SK-N-SH (cell line): ENCODE results near the gene IFNL1. TPM values are rescaled to one million over a fixed set of nuclear protein-coding genes. Genes with fewer than 3 reads are reported as not detected.

Experiments
- CTCF ChIA-PET: fragments of 300-600, 350-600 bp; formaldehyde crosslinking; extraction: SDS; loops from one replicate; lab custom pipeline; 2021; lab: Yijun Ruan, JAX
- POLR2A ChIA-PET: fragments of 350-600 bp; sonication (Branson Sonifier 250); formaldehyde crosslinking; extraction: SDS; loops from one replicate; lab custom pipeline; 2020; ENCODE audit warnings: antibody characterized with exemption, inconsistent platforms; lab: Yijun Ruan, JAX
- DNase-seq: peaks from one replicate; pipeline ENCODE4 v3.0.0; 2012
- H2AFZ ChIP-seq: fragments of 200-600 bp; sonication (generic); 2 replicates; pipeline ENCODE4 v1.8.1; 2016; ENCODE audit warnings: antibody characterized with exemption, mild to moderate bottlenecking, low read depth
- H3F3A ChIP-seq: fragments of 200-600 bp; sonication (generic); replicated peaks from 2 replicates; pipeline ENCODE3; 2016; ENCODE audit warnings: antibody characterized with exemption, mild to moderate bottlenecking; ENCODE audit not compliant: insufficient read depth
- H3K27ac ChIP-seq, 2 experiments: fragments of 200-500 bp in 1 of 2; fragments of 200-600 bp in 1 of 2; sonication (Bioruptor generic) in 1 of 2; sonication (generic), shearing (Covaris generic) in 1 of 2; 2 replicates each; pipeline versions ENCODE4 v1.5.1 to v1.6.1; 2014 to 2016; ENCODE audit warnings: low read depth in 2 of 2, inconsistent platforms in 1 of 2, low read length in 1 of 2, mild to moderate bottlenecking in 1 of 2, mixed read lengths in 1 of 2
- H3K27me3 ChIP-seq: fragments of 200-600 bp; sonication (generic), shearing (Covaris generic); 2 replicates; pipeline ENCODE4 v1.6.1; 2016; ENCODE audit warnings: mixed run types; ENCODE audit not compliant: insufficient read depth
- H3K36me3 ChIP-seq, 2 experiments: fragments of 200-500 bp in 1 of 2; fragments of 200-600 bp in 1 of 2; sonication (Bioruptor generic) in 1 of 2; sonication (generic) in 1 of 2; replicated peaks in 1 of 2; 2 replicates each; pipeline versions ENCODE3 to v1.5.1; 2014 to 2016; ENCODE audit warnings: low read length in 1 of 2, mild to moderate bottlenecking in 1 of 2; ENCODE audit not compliant: insufficient read depth in 2 of 2, control insufficient read depth in 1 of 2
- H3K4me1 ChIP-seq, 2 experiments: fragments of 200-500 bp in 1 of 2; fragments of 200-600 bp in 1 of 2; sonication (Bioruptor generic) in 1 of 2; sonication (generic), shearing (Covaris generic) in 1 of 2; 2 replicates each; pipeline versions ENCODE4 v1.5.1 to v1.6.1; 2014 to 2016; ENCODE audit warnings: low read depth in 1 of 2, low read length in 1 of 2, mixed run types in 1 of 2; ENCODE audit not compliant: insufficient read depth in 2 of 2, control insufficient read depth in 1 of 2
- H3K4me2 ChIP-seq: fragments of 200-600 bp; sonication (generic), shearing (Covaris generic); 2 replicates; pipeline ENCODE4 v1.6.1; 2017; ENCODE audit warnings: mixed run types
- H3K4me3 ChIP-seq, 2 experiments: fragments of 200-500 bp in 1 of 2; fragments of 200-600 bp in 1 of 2; sonication (Bioruptor generic) in 1 of 2; sonication (generic), shearing (Covaris generic) in 1 of 2; 2 replicates each; pipeline versions ENCODE4 v1.5.1 to v1.8.1; 2014 to 2016; ENCODE audit warnings: low read depth in 2 of 2, inconsistent platforms in 1 of 2, low read length in 1 of 2, mild to moderate bottlenecking in 1 of 2, mixed read lengths in 1 of 2, moderate library complexity in 1 of 2
- H3K79me2 ChIP-seq: fragments of 200-600 bp; sonication (generic); 2 replicates; pipeline ENCODE4 v1.8.1; 2017; ENCODE audit warnings: mild to moderate bottlenecking; ENCODE audit not compliant: insufficient read depth
- H3K9ac ChIP-seq: fragments of 200-600 bp; sonication (generic); 2 replicates; pipeline ENCODE4 v1.6.1; 2017; ENCODE audit warnings: mixed run types
- H3K9me2 ChIP-seq: fragments of 200-600 bp; sonication (generic); 2 replicates; pipeline ENCODE4 v1.6.1; 2017; ENCODE audit warnings: mixed run types
- H3K9me3 ChIP-seq: fragments of 200-600 bp; sonication (generic); 2 replicates; pipeline ENCODE4 v1.6.1; 2017; ENCODE audit warnings: mixed run types, mild to moderate bottlenecking, moderate library complexity
- H4K20me1 ChIP-seq: fragments of 200-600 bp; sonication (generic); 2 replicates; pipeline ENCODE4 v1.6.1; 2017; ENCODE audit warnings: mild to moderate bottlenecking, mixed run types; ENCODE audit not compliant: insufficient read depth
- CHD2 ChIP-seq: fragments of 150-350 bp; IDR thresholded peaks from 2 replicates; pipeline ENCODE4 v1.6.1; 2018; ENCODE audit warnings: low read length; ENCODE audit not compliant: partially characterized antibody
- ELF1 ChIP-seq: IDR thresholded peaks from 2 replicates; pipeline ENCODE4 v1.4.0; 2012
- EP300 ChIP-seq, 2 experiments: IDR thresholded peaks; 2 replicates each; pipeline versions ENCODE4 v1.4.0 to v1.6.1; 2012; ENCODE audit warnings: borderline replicate concordance in 1 of 2, low read depth in 1 of 2, low read length in 1 of 2
- FOSL2 ChIP-seq: IDR thresholded peaks from 2 replicates; pipeline ENCODE4 v1.4.0; 2012; ENCODE audit warnings: low read depth, mild to moderate bottlenecking, moderate library complexity, borderline replicate concordance
- FOXM1 ChIP-seq: IDR thresholded peaks from 2 replicates; pipeline ENCODE4 v1.4.0; 2012; ENCODE audit warnings: low read depth, mild to moderate bottlenecking
- GABPA ChIP-seq: IDR thresholded peaks from 2 replicates; pipeline ENCODE4 v1.4.0; 2012; ENCODE audit warnings: low read depth, mild to moderate bottlenecking
- GATA2 ChIP-seq: sonication (generic); formaldehyde crosslinking; IDR thresholded peaks from 2 replicates; pipeline ENCODE4 v1.5.0; 2020; ENCODE audit warnings: mild to moderate bottlenecking, missing genetic modification reagents
- MEF2A ChIP-seq: IDR thresholded peaks from 2 replicates; pipeline ENCODE4 v1.4.0; 2012; ENCODE audit warnings: low read depth, borderline replicate concordance
- MXI1 ChIP-seq: IDR thresholded peaks from 2 replicates; pipeline ENCODE4 v1.6.1; 2012; ENCODE audit warnings: mild to moderate bottlenecking, low read depth, low read length, improper control_type of control experiment
- NFIC ChIP-seq: IDR thresholded peaks from 2 replicates; pipeline ENCODE4 v1.4.0; 2012; ENCODE audit warnings: borderline replicate concordance
- RAD21 ChIP-seq: IDR thresholded peaks from 2 replicates; pipeline ENCODE4 v1.6.1; 2012; ENCODE audit warnings: mild to moderate bottlenecking, low read length
- RFX5 ChIP-seq: IDR thresholded peaks from 2 replicates; pipeline ENCODE4 v1.6.1; 2012; ENCODE audit warnings: mild to moderate bottlenecking, improper control_type of control experiment, low read length
- SIN3A ChIP-seq: IDR thresholded peaks from 2 replicates; pipeline ENCODE4 v1.6.1; 2012; ENCODE audit warnings: low read depth, mild to moderate bottlenecking, low read length, moderate library complexity, borderline replicate concordance
- SMC3 ChIP-seq: IDR thresholded peaks from 2 replicates; pipeline ENCODE4 v1.6.1; 2012; ENCODE audit warnings: low read depth, low read length, improper control_type of control experiment
- TAF1 ChIP-seq: IDR thresholded peaks from 2 replicates; pipeline ENCODE4 v1.6.1; 2012; ENCODE audit warnings: low read depth, mild to moderate bottlenecking, low read length, moderate library complexity, borderline replicate concordance
- ZBTB33 ChIP-seq: IDR thresholded peaks from 2 replicates; pipeline ENCODE4 v1.4.0; 2012; ENCODE audit warnings: low read depth, borderline replicate concordance
- WGBS: methylation state at CpG from one replicate; pipeline ENCODE4 v1.1.6; 2017; ENCODE audit warnings: low lambda C conversion rate; 5-methylcytosine and 5-hydroxymethylcytosine counted together
- polyA plus RNA-seq, 3 experiments: library from polyadenylated mRNA; depleted of rRNA; stranded (reverse); fragments of >200 nt; gene quantifications; 2 replicates each; pipeline ENCODE4 v1.2.3, GENCODE V29; 2012
- TF ChIP-seq, protein P1 (sequence below): IDR thresholded peaks from 2 replicates; pipeline ENCODE4 v1.6.1; 2012; ENCODE audit warnings: mild to moderate bottlenecking, low read depth, low read length, moderate library complexity

Gene IFNL1
- polyA plus RNA-seq, 1 of the 3 experiments (the other 2 are of a cell fraction) = not detected

GRCh38 chr19:39247701-39248664 lies 48.2 kb upstream of the IFNL1 start:
- Histone ChIP-seq H3K4me2 (no peak overlapping the region), H3K27ac (no peak overlapping the region), H3K27me3 (peaks cover 4% of the 10 kb centered on the region; the same call in 1 of the 2 replicates), H2AFZ (no peak overlapping the region), H3K9me3 (no peaks in the 10 kb centered on the region), H3K4me1 (peaks cover 0 to 3% of the 10 kb centered on the region in 2 experiments; a peak in 1 of 4 replicates), H3K79me2 (no peaks in the 10 kb centered on the region), H3K4me3 (no peak overlapping the region), H3K36me3 (no peaks in the 10 kb centered on the region), H4K20me1 (no peaks in the 10 kb centered on the region), H3K9me2 (no peaks in the 10 kb centered on the region), H3F3A (no peaks in the 10 kb centered on the region), H3K9ac (no peak overlapping the region)
- ChIA-PET CTCF (no interaction called here), POLR2A (no interaction called here)
- DNase-seq = no peak
- no peak for TF ChIP-seq FOSL2
- 86% methylated on average over 47 of the region's 92 CpGs for WGBS

- POLR2A ChIA-PET = no interaction called here
- Histone ChIP-seq H3K27ac (no peak within 1 kb of the TSS), H3K9ac (no peak within 1 kb of the TSS), H3K4me1 (peaks cover 0 to 3% of the 10 kb centered on the region in 2 experiments; a peak in 1 of 4 replicates), H3F3A (no peaks in the 10 kb centered on the region), H3K79me2 (no peaks in the 10 kb centered on the region), H3K9me3 (no peaks in the 10 kb centered on the region), H3K9me2 (no peaks in the 10 kb centered on the region), H3K27me3 (peaks cover 4% of the 10 kb centered on the region; the same call in 1 of the 2 replicates), H3K4me2 (no peak within 1 kb of the TSS), H3K36me3 (no peaks in the 10 kb centered on the region), H4K20me1 (no peaks in the 10 kb centered on the region), H2AFZ (no peak within 1 kb of the TSS), H3K4me3 (no peak within 1 kb of the TSS)
- 11% methylated on average over 5 of the region's 13 CpGs for WGBS
- DNase-seq = no peak
- TF ChIP-seq, protein P1, sequence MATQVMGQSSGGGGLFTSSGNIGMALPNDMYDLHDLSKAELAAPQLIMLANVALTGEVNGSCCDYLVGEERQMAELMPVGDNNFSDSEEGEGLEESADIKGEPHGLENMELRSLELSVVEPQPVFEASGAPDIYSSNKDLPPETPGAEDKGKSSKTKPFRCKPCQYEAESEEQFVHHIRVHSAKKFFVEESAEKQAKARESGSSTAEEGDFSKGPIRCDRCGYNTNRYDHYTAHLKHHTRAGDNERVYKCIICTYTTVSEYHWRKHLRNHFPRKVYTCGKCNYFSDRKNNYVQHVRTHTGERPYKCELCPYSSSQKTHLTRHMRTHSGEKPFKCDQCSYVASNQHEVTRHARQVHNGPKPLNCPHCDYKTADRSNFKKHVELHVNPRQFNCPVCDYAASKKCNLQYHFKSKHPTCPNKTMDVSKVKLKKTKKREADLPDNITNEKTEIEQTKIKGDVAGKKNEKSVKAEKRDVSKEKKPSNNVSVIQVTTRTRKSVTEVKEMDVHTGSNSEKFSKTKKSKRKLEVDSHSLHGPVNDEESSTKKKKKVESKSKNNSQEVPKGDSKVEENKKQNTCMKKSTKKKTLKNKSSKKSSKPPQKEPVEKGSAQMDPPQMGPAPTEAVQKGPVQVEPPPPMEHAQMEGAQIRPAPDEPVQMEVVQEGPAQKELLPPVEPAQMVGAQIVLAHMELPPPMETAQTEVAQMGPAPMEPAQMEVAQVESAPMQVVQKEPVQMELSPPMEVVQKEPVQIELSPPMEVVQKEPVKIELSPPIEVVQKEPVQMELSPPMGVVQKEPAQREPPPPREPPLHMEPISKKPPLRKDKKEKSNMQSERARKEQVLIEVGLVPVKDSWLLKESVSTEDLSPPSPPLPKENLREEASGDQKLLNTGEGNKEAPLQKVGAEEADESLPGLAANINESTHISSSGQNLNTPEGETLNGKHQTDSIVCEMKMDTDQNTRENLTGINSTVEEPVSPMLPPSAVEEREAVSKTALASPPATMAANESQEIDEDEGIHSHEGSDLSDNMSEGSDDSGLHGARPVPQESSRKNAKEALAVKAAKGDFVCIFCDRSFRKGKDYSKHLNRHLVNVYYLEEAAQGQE = no peak
- TF ChIP-seq GABPA (no peak), TAF1 (no peak), GATA2 (no peak), FOXM1 (no peak), RFX5 (no peak), SMC3 (no peak), SIN3A (no peak), ELF1 (no peak), EP300 (IDR thresholded peaks at IDR 0.05; ENCODE audit: borderline replicate concordance in 1 of 2, low read depth in 1 of 2, low read length in 1 of 2) (no peak), ZBTB33 (no peak), RAD21 (no peak), NFIC (no peak), MXI1 (no peak), CHD2 (no peak), MEF2A (no peak)
- CTCF ChIA-PET = no interaction called here
Observed at GRCh38 chr19:39248806-39249205, 47.4 kb upstream of the IFNL1 start, which contains the start of gene IFNL4. Gene IFNL4 (minus strand): TSS chr19:39248856.
